Chondrocyte (in vitro differentiated cells): ENCODE data around the gene GPC1. TPM values are rescaled to one million over a fixed set of nuclear protein-coding genes. Genes with fewer than 3 reads are reported as not detected.

Experiments
- DNase-seq: peaks from one replicate; pipeline ENCODE4 v3.0.0; 2021; ENCODE audit warnings: mixed read lengths, low spot score
- H3K27ac Mint-ChIP-seq: one replicate; pipeline ENCODE4 v1.8.0; 2021; ENCODE audit warnings: mild to moderate bottlenecking, moderate library complexity, mixed read lengths; ENCODE audit not compliant: unreplicated experiment
- H3K27me3 Mint-ChIP-seq: 2 replicates; pipeline ENCODE4 v1.8.0; 2021; ENCODE audit warnings: low read depth, mixed read lengths
- H3K36me3 Mint-ChIP-seq: 2 replicates; pipeline ENCODE4 v1.8.0; 2021; ENCODE audit warnings: low read depth, mixed read lengths
- H3K4me1 Mint-ChIP-seq: 2 replicates; pipeline ENCODE4 v1.8.0; 2021; ENCODE audit warnings: low read depth, mild to moderate bottlenecking, mixed read lengths
- H3K4me3 Mint-ChIP-seq: one replicate; pipeline ENCODE4 v1.8.0; 2021; ENCODE audit warnings: mild to moderate bottlenecking, moderate library complexity, mixed read lengths; ENCODE audit not compliant: unreplicated experiment
- H3K9me3 Mint-ChIP-seq: 2 replicates; pipeline ENCODE4 v1.8.0; 2021; ENCODE audit warnings: low read depth, mixed read lengths
- total RNA-seq: library from RNA; stranded (reverse); gene quantifications from 3 replicates; pipeline ENCODE4 v1.2.1, GENCODE V29; 2021
- TF ChIP-seq, protein P1 (sequence below): fragments of 200-600 bp; sonication (generic); IDR thresholded peaks from 2 replicates; pipeline ENCODE4 v1.5.0; 2021; ENCODE audit warnings: antibody characterized with exemption, mild to moderate bottlenecking, moderate library complexity

GPC1 gene
- total RNA-seq, 1 donor from 2014 or later = 264 TPM

DNA sequence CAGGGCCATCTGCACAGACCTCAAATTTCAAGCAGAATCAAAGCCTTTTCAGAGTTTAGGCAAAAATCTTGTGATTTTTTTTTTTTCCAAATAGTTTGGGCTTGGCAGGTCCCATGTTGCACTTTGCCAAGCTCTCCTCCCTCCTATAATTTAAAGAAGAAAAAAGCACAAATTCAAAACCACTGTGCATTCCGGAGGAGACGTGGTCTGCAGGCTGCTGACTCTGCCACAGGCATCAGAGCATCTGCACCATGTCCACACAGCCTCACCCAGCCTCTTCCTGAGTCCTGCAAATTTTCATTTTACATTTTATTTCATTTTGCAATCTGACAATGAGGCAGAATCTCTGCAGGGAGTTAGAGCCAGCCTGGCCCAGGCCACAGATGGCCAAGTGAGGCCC is 15.7 kb upstream of the GPC1 start:
- Mint-ChIP-seq H3K9me3 (peaks cover 12% of the 10 kb centered on the region), H3K36me3 (no peaks in the 10 kb centered on the region), H3K4me1 (no peaks in the 10 kb centered on the region), H3K27ac (no peak overlapping the region), H3K27me3 (no peaks in the 10 kb centered on the region), H3K4me3 (no peak overlapping the region)
- DNase-seq = no peak
- TF ChIP-seq, protein P1, sequence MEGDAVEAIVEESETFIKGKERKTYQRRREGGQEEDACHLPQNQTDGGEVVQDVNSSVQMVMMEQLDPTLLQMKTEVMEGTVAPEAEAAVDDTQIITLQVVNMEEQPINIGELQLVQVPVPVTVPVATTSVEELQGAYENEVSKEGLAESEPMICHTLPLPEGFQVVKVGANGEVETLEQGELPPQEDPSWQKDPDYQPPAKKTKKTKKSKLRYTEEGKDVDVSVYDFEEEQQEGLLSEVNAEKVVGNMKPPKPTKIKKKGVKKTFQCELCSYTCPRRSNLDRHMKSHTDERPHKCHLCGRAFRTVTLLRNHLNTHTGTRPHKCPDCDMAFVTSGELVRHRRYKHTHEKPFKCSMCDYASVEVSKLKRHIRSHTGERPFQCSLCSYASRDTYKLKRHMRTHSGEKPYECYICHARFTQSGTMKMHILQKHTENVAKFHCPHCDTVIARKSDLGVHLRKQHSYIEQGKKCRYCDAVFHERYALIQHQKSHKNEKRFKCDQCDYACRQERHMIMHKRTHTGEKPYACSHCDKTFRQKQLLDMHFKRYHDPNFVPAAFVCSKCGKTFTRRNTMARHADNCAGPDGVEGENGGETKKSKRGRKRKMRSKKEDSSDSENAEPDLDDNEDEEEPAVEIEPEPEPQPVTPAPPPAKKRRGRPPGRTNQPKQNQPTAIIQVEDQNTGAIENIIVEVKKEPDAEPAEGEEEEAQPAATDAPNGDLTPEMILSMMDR = no peak

DNA sequence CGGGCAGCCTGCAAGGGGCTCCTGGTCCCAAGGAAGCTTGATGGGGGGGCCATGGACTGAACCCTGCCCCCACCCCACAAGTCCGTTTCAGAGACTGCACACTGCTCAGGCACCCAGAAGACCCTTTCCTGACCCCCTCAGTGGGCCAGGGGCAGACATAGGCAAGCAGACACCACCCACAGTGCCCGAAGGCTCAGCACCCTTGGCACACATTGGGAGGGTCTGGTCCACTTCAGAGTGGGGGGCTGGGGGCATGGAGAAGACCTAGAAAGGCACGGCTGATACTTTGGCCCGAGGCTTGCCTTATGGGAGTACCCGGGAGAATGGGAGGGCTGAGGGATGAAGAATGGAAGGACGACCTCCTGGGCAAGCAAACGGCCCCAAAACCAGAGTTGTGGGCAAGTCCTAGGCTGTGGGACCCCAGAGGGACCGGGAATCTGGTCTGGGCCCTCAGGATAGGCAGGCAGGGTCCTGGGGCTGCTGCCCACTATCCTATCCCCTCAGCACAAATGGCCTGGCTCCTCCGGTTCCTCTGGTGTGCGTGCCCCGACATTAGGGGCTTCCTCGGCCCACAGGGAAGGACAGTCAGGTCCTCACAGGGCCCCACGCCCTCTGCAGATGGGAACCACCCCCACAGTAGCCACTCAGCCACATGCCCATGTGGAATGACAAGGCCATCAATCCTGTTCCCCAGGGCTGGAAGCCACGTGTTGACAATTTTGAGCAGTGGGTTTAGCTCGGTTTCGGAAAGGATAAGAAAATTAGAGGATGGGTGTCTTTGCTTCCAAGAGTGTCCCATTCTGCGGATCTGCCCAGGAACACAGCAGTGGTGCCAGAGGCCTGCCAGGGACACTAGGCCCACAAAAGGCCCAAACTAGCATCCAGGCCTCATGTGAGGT is 15.0 kb upstream of the GPC1 start:
- Mint-ChIP-seq H3K27ac (no peak overlapping the region), H3K36me3 (no peaks in the 10 kb centered on the region), H3K9me3 (peaks cover 12% of the 10 kb centered on the region), H3K4me3 (no peak overlapping the region), H3K4me1 (no peaks in the 10 kb centered on the region), H3K27me3 (no peaks in the 10 kb centered on the region)
- DNase-seq = no peak
- TF ChIP-seq, protein P1 = no peak

- no peak overlapping the region for H3K4me3 Mint-ChIP-seq
- TF ChIP-seq, protein P1 = no peak
- no peaks in the 10 kb centered on the region for H3K27me3 Mint-ChIP-seq
- H3K4me1 Mint-ChIP-seq = no peaks in the 10 kb centered on the region
- H3K9me3 Mint-ChIP-seq = peaks cover 19% of the 10 kb centered on the region
- no peaks in the 10 kb centered on the region for H3K36me3 Mint-ChIP-seq
- DNase-seq = no peak
- no peak overlapping the region for H3K27ac Mint-ChIP-seq
These were observed 14.1 kb upstream of the GPC1 start for GRCh38 chr2:240421381-240421780.

GRCh38 chr2:240422658-240423329 is 12.7 kb upstream of the GPC1 start:
- Mint-ChIP-seq H3K27me3 (no peaks in the 10 kb centered on the region), H3K4me3 (no peak overlapping the region), H3K4me1 (no peaks in the 10 kb centered on the region), H3K27ac (no peak overlapping the region), H3K9me3 (peaks cover 19% of the 10 kb centered on the region), H3K36me3 (no peaks in the 10 kb centered on the region)
- TF ChIP-seq, protein P1 = no peak
- DNase-seq = no peak

GRCh38 chr2:240423788-240424191 is 11.7 kb upstream of the GPC1 start:
- Mint-ChIP-seq H3K4me1 (no peaks in the 10 kb centered on the region), H3K4me3 (no peak overlapping the region), H3K36me3 (no peaks in the 10 kb centered on the region), H3K27me3 (no peaks in the 10 kb centered on the region), H3K27ac (no peak overlapping the region), H3K9me3 (peaks cover 15% of the 10 kb centered on the region)
- TF ChIP-seq, protein P1 = no peak
- no peak for DNase-seq
